DOHH2 (cell line): ENCODE data around the gene TULP4.

Experiments
- CTCF ChIP-seq: fragments of 200-600 bp; sonication (generic); IDR thresholded peaks from one replicate; pipeline ENCODE4 v1.5.1; 2014; ENCODE audit warnings: antibody characterized with exemption, mild to moderate bottlenecking, low read depth, low read length; ENCODE audit not compliant: poor library complexity, severe bottlenecking
- EZH2phosphoT487 ChIP-seq: fragments of 200-600 bp; sonication (generic); IDR thresholded peaks from 2 replicates; pipeline ENCODE4 v1.6.1; 2017; ENCODE audit warnings: borderline replicate concordance, mild to moderate bottlenecking, antibody characterized with exemption, low read length, moderate library complexity, mixed read lengths

GRCh38 chr6:158371261-158371660 is 59.0 kb downstream of the TULP4 start:
- TF ChIP-seq CTCF (no peak), EZH2phosphoT487 (no peak)
